ENCODE results near the gene CNGA2. TPM values are rescaled to one million over a fixed set of nuclear protein-coding genes. Genes with fewer than 3 reads are reported as not detected.
A peak's percentile ranks its signal among the peaks of the same experiment; 100 is the strongest.

Gene CNGA2
- total RNA-seq, 4 donors from 2014 or later: not detected

GRCh38 chrX:151780621-151781020 is 46.1 kb downstream of the CNGA2 start:
- Histone ChIP-seq H3K27me3 (no peaks in the 10 kb centered on the region), H3K36me3 (no peaks in the 10 kb centered on the region), H3K27ac (no peak overlapping the region), H3K9me3 (no peaks in the 10 kb centered on the region), H3K4me1 (no peaks in the 10 kb centered on the region), H3K4me3 (no peak overlapping the region)
- TF ChIP-seq CTCF (IDR thresholded peaks at IDR 0.05): no peak
- TF ChIP-seq POLR2A (IDR thresholded peaks at IDR 0.05): no peak
- TF ChIP-seq EP300 (IDR thresholded peaks at IDR 0.05): no peak
- DNase-seq (ENCODE audit: low spot score in 2 of 2): no peak
- WGBS, 2 donors: 83 to 94% methylated on average over 4 of the region's 4 CpGs

DNA sequence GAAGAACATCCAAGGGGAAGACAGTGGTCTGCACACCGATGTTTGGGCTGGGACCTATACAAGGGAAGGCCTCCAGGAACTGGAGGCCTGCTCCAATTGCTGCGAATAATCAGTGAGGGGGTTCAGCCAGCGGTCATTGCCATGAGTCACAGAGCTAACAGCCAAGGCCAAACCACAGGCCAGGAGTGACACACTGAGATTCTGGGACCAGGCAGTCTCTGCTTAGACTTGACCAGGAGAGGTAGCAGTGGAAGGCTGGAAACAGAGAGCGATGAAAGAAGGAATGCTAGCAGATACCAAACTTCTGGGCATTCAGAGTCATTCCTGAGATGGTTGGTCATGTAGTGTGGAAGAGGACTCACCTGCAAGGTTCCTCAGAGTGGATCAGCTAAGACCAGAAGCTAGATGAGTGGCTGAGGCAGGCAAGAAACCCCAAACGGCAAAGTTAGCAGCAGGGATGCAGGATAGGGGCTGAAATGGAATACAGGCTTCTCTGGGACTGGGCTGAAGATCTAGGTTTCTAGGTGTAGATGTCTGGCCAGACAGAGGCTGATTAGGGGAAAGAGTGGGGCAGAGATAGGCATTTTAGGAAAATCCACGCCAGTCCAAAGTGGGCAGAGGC is 54.7 kb downstream of the CNGA2 start:
- WGBS, 2 donors: 64 to 66% methylated on average over 6 of the region's 6 CpGs
- Histone ChIP-seq H3K4me1 (no peaks in the 10 kb centered on the region), H3K4me3 (no peak overlapping the region), H3K27ac (no peak overlapping the region), H3K9me3 (no peaks in the 10 kb centered on the region), H3K27me3 (no peaks in the 10 kb centered on the region), H3K36me3 (no peaks in the 10 kb centered on the region)
- DNase-seq (ENCODE audit: low spot score in 2 of 2): peak; percentile 13 to 45
- peak in 1 of 2 donors; percentile 31 for TF ChIP-seq EP300 (IDR thresholded peaks at IDR 0.05)
- no peak for TF ChIP-seq CTCF (IDR thresholded peaks at IDR 0.05)

DNA sequence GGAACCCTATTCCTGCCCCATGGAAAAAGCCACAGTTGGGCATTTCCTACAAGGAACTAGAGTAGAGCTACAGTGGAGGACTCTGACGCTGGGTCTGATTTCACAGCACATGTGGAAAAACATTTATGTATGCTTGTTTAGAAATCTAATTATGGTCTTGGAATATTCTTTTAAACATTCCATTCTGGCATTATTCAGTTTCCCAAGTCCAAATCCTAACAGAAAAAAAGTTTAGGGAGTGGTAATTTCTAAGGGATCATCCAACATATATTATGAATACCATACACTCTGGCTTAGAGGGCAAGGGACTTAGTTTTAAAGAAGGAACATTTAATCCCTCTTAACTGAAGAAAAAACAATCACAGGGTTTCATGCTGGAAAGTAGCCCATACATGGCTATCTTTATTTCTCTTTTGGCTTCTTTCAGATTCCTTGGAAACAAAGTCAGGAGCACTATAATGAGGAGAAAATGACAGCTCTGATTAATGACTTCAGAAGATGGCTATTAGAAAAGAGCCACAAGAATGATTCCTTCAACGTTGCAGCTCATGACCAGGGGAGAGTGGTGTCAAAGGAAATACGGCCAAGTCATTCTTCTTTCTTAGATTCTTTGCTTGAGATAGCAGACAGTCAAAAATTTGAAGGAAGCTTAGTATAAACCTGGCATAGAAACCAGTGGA is 56.1 kb downstream of the CNGA2 start:
- no peak overlapping the region for H3K27ac ChIP-seq
- no peak overlapping the region for H3K4me3 ChIP-seq
- WGBS, 2 donors: 39 to 42% methylated on average over 3 of the region's 3 CpGs
- DNase-seq (ENCODE audit: low spot score in 2 of 2): no peak
- H3K27me3 ChIP-seq: no peaks in the 10 kb centered on the region
- H3K9me3 ChIP-seq: no peaks in the 10 kb centered on the region
- H3K36me3 ChIP-seq: no peaks in the 10 kb centered on the region
- H3K4me1 ChIP-seq: no peaks in the 10 kb centered on the region
- no peak for TF ChIP-seq POLR2A (IDR thresholded peaks at IDR 0.05)

GRCh38 chrX:151791961-151792360 is 57.4 kb downstream of the CNGA2 start:
- TF ChIP-seq CTCF (IDR thresholded peaks at IDR 0.05): no peak
- no peak for TF ChIP-seq POLR2A (IDR thresholded peaks at IDR 0.05)
- TF ChIP-seq EP300 (IDR thresholded peaks at IDR 0.05): no peak
- no peak overlapping the region for H3K4me3 ChIP-seq
- H3K9me3 ChIP-seq: no peaks in the 10 kb centered on the region
- 73 to 88% methylated on average over 3 of the region's 3 CpGs for WGBS, 2 donors
- no peak overlapping the region for H3K27ac ChIP-seq
- H3K4me1 ChIP-seq: no peaks in the 10 kb centered on the region
- no peaks in the 10 kb centered on the region for H3K36me3 ChIP-seq
- no peaks in the 10 kb centered on the region for H3K27me3 ChIP-seq
- no peak for DNase-seq (ENCODE audit: low spot score in 2 of 2)

GRCh38 chrX:151792505-151792904 is 58.0 kb downstream of the CNGA2 start:
- no peaks in the 10 kb centered on the region for H3K36me3 ChIP-seq
- no peak for TF ChIP-seq POLR2A (IDR thresholded peaks at IDR 0.05)
- H3K9me3 ChIP-seq: no peaks in the 10 kb centered on the region
- H3K27ac ChIP-seq: no peak overlapping the region
- no peak for DNase-seq (ENCODE audit: low spot score in 2 of 2)
- no peaks in the 10 kb centered on the region for H3K4me1 ChIP-seq
- H3K4me3 ChIP-seq: no peak overlapping the region
- 79 to 100% methylated on average over 5 of the region's 5 CpGs for WGBS, 2 donors
- no peaks in the 10 kb centered on the region for H3K27me3 ChIP-seq

GRCh38 chrX:151793886-151794285 is 59.3 kb downstream of the CNGA2 start:
- TF ChIP-seq POLR2A (IDR thresholded peaks at IDR 0.05) (no peak), EP300 (IDR thresholded peaks at IDR 0.05) (no peak), CTCF (IDR thresholded peaks at IDR 0.05) (no peak)
- H3K36me3 ChIP-seq: no peaks in the 10 kb centered on the region
- DNase-seq (ENCODE audit: low spot score in 2 of 2): no peak
- 67 to 81% methylated on average over 3 of the region's 3 CpGs for whole genome bisulfite sequencing, 2 donors
- H3K4me3 ChIP-seq: no peak overlapping the region
- no peaks in the 10 kb centered on the region for H3K27me3 ChIP-seq
- no peak overlapping the region for H3K27ac ChIP-seq
- H3K9me3 ChIP-seq: no peaks in the 10 kb centered on the region
- no peaks in the 10 kb centered on the region for H3K4me1 ChIP-seq
